WTC11 (cell line): Measurements from ENCODE around the gene PTPRN2. TPM values are rescaled to one million over a fixed set of nuclear protein-coding genes. Genes with fewer than 3 reads are reported as not detected.

Experiments
- ATAC-seq: fragments of 200-7000 bp; cut with Tn5 transposase; 2 replicates; pipeline ENCODE4 v1.10.0; 2021; ENCODE audit warnings: mild to moderate bottlenecking, moderate library complexity
- CTCF ChIA-PET: fragments of 300-600 bp; sonication (Branson Sonifier 250); formaldehyde crosslinking; loops from one replicate; lab custom pipeline; 2021; ENCODE audit warnings: antibody characterized with exemption; lab: Charles Lee
- POLR2A ChIA-PET: fragments of 350-600 bp; sonication (Branson Sonifier 250); formaldehyde crosslinking; loops from one replicate; lab custom pipeline; 2021; ENCODE audit warnings: antibody characterized with exemption; lab: Charles Lee
- DNase-seq: peaks from one replicate; pipeline ENCODE4 v3.0.0; 2021; ENCODE audit warnings: low spot score
- H3K27ac Mint-ChIP-seq: 2 replicates; pipeline ENCODE4 v1.8.0; 2021; ENCODE audit warnings: mixed read lengths
- H3K27me3 Mint-ChIP-seq: 2 replicates; pipeline ENCODE4 v1.8.0; 2021; ENCODE audit warnings: low read depth, mild to moderate bottlenecking, moderate library complexity, mixed read lengths
- H3K36me3 Mint-ChIP-seq: 2 replicates; pipeline ENCODE4 v1.8.0; 2021; ENCODE audit warnings: mixed read lengths
- H3K4me1 Mint-ChIP-seq: 2 replicates; pipeline ENCODE4 v1.8.0; 2022; ENCODE audit warnings: mixed read lengths
- H3K4me3 Mint-ChIP-seq: 2 replicates; pipeline ENCODE4 v1.8.0; 2021; ENCODE audit warnings: mild to moderate bottlenecking, moderate library complexity, mixed read lengths
- H3K9me3 Mint-ChIP-seq: 2 replicates; pipeline ENCODE4 v1.8.0; 2021; ENCODE audit warnings: mixed read lengths
- AFF4 ChIP-seq: sonication (generic); formaldehyde crosslinking; IDR thresholded peaks from 2 replicates; pipeline ENCODE4 v1.8.1; 2023; ENCODE audit warnings: mild to moderate bottlenecking, missing genetic modification reagents, borderline replicate concordance
- ATF2 ChIP-seq: sonication (generic); formaldehyde crosslinking; IDR thresholded peaks from 2 replicates; pipeline ENCODE4 v1.8.1; 2022; ENCODE audit warnings: low read depth, missing genetic modification reagents, borderline replicate concordance
- FOXK1 ChIP-seq: sonication (generic); formaldehyde crosslinking; IDR thresholded peaks from 2 replicates; pipeline ENCODE4 v1.8.0; 2022; ENCODE audit warnings: mild to moderate bottlenecking, moderate library complexity, missing genetic modification reagents
- HMGA2 ChIP-seq: fragments of 250-450 bp; sonication (Bioruptor Pico); IDR thresholded peaks from 2 replicates; pipeline ENCODE4 v1.4.0; 2021; ENCODE audit warnings: mild to moderate bottlenecking, moderate library complexity
- IRF2 ChIP-seq: sonication (generic); formaldehyde crosslinking; IDR thresholded peaks from 2 replicates; pipeline ENCODE4 v1.8.0; 2022; ENCODE audit warnings: low read depth, missing genetic modification reagents, borderline replicate concordance
- JUN ChIP-seq: sonication (generic); formaldehyde crosslinking; IDR thresholded peaks from 2 replicates; pipeline ENCODE4 v1.8.0; 2023; ENCODE audit warnings: mild to moderate bottlenecking, missing genetic modification reagents
- KAT7 ChIP-seq: sonication (generic); formaldehyde crosslinking; IDR thresholded peaks from 2 replicates; pipeline ENCODE4 v1.8.1; 2023; ENCODE audit warnings: missing genetic modification reagents, mild to moderate bottlenecking, borderline replicate concordance
- MYBL2 ChIP-seq: sonication (generic); formaldehyde crosslinking; IDR thresholded peaks from 2 replicates; pipeline ENCODE4 v1.8.1; 2023; ENCODE audit warnings: mild to moderate bottlenecking, moderate library complexity, missing genetic modification reagents
- NFYB ChIP-seq: sonication (generic); formaldehyde crosslinking; conservative IDR thresholded peaks from 2 replicates; pipeline ENCODE4 v1.8.0; 2022; ENCODE audit warnings: low read depth, missing genetic modification reagents
- NR1H2 ChIP-seq: sonication (generic); formaldehyde crosslinking; IDR thresholded peaks from 2 replicates; pipeline ENCODE4 v1.9.0; 2021; ENCODE audit warnings: mild to moderate bottlenecking, moderate library complexity, missing genetic modification reagents
- ZNF138 ChIP-seq: sonication (generic); formaldehyde crosslinking; conservative IDR thresholded peaks from 2 replicates; pipeline ENCODE4 v1.8.1; 2022; ENCODE audit warnings: mild to moderate bottlenecking, moderate library complexity, missing genetic modification reagents
- ZSCAN18 ChIP-seq: fragments of 250-450 bp; sonication (Bioruptor Pico); IDR thresholded peaks from 2 replicates; pipeline ENCODE4 v2.1.2; 2022; ENCODE audit warnings: mild to moderate bottlenecking, moderate library complexity
- total RNA-seq: library from RNA; stranded (reverse); gene quantifications from 3 replicates; pipeline ENCODE4 v1.2.3, GENCODE V29; 2021
- TF ChIP-seq, protein P1 (sequence below): fragments of 250-450 bp; sonication (Bioruptor Pico); IDR thresholded peaks from 2 replicates; pipeline ENCODE4 v1.9.0; 2021; ENCODE audit warnings: mild to moderate bottlenecking
- TF ChIP-seq, protein P2 (sequence below): sonication (generic); formaldehyde crosslinking; IDR thresholded peaks from 2 replicates; pipeline ENCODE4 v1.8.1; 2023; ENCODE audit warnings: mild to moderate bottlenecking, missing genetic modification reagents, moderate library complexity
- TF ChIP-seq, protein P3 (sequence below): sonication (generic); formaldehyde crosslinking; IDR thresholded peaks from 2 replicates; pipeline ENCODE4 v1.8.0; 2022; ENCODE audit warnings: mild to moderate bottlenecking, missing genetic modification reagents

The PTPRN2 gene
- total RNA-seq, 1 experiment from 2014 or later: 4.7 TPM

- ATAC-seq (no peak), DNase-seq (no peak)
- Mint-ChIP-seq H3K4me1 (peaks cover 3% of the 10 kb centered on the region; the same call in 1 of the 2 replicates), H3K9me3 (peaks cover 7% of the 10 kb centered on the region), H3K36me3 (no peaks in the 10 kb centered on the region), H3K27ac (no peak overlapping the region), H3K27me3 (no peaks in the 10 kb centered on the region), H3K4me3 (no peak overlapping the region)
- TF ChIP-seq, protein P1, sequence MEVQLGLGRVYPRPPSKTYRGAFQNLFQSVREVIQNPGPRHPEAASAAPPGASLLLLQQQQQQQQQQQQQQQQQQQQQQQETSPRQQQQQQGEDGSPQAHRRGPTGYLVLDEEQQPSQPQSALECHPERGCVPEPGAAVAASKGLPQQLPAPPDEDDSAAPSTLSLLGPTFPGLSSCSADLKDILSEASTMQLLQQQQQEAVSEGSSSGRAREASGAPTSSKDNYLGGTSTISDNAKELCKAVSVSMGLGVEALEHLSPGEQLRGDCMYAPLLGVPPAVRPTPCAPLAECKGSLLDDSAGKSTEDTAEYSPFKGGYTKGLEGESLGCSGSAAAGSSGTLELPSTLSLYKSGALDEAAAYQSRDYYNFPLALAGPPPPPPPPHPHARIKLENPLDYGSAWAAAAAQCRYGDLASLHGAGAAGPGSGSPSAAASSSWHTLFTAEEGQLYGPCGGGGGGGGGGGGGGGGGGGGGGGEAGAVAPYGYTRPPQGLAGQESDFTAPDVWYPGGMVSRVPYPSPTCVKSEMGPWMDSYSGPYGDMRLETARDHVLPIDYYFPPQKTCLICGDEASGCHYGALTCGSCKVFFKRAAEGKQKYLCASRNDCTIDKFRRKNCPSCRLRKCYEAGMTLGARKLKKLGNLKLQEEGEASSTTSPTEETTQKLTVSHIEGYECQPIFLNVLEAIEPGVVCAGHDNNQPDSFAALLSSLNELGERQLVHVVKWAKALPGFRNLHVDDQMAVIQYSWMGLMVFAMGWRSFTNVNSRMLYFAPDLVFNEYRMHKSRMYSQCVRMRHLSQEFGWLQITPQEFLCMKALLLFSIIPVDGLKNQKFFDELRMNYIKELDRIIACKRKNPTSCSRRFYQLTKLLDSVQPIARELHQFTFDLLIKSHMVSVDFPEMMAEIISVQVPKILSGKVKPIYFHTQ (CRISPR knock-in tag): no peak
- TF ChIP-seq, protein P2, sequence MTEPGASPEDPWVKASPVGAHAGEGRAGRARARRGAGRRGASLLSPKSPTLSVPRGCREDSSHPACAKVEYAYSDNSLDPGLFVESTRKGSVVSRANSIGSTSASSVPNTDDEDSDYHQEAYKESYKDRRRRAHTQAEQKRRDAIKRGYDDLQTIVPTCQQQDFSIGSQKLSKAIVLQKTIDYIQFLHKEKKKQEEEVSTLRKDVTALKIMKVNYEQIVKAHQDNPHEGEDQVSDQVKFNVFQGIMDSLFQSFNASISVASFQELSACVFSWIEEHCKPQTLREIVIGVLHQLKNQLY (CRISPR knock-in tag): no peak
- TF ChIP-seq NR1H2 (CRISPR knock-in tag) (no peak), JUN (no peak), NFYB (CRISPR knock-in tag) (no peak), ATF2 (CRISPR knock-in tag) (no peak), IRF2 (CRISPR knock-in tag) (no peak), ZNF138 (CRISPR knock-in tag) (no peak), ZSCAN18 (no peak), HMGA2 (CRISPR knock-in tag) (no peak), AFF4 (CRISPR knock-in tag) (no peak), KAT7 (CRISPR knock-in tag) (no peak), FOXK1 (no peak), MYBL2 (CRISPR knock-in tag) (no peak)
- TF ChIP-seq, protein P3, sequence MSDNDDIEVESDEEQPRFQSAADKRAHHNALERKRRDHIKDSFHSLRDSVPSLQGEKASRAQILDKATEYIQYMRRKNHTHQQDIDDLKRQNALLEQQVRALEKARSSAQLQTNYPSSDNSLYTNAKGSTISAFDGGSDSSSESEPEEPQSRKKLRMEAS (CRISPR knock-in tag): no peak
- CTCF ChIA-PET: interaction anchor here (0.9 to 2.9 kb wide), 2 partner anchors 8 to 91 kb away, joined by 3 to 13 read pairs; no protein-coding TSS in a partner anchor
- POLR2A ChIA-PET: no interaction called here
These were observed 100.7 kb downstream of the PTPRN2 start for GRCh38 chr7:158486919-158487318.
